CD4-positive, alpha-beta T cell treated with Interleukin-10 for 1 hour (primary cell): ENCODE measurements around the gene SLC13A5.

ENCODE experiments used
- DNase-seq: peaks from one replicate; pipeline ENCODE4 v3.0.0-alpha.2; 2020

Gene SLC13A5

DNA sequence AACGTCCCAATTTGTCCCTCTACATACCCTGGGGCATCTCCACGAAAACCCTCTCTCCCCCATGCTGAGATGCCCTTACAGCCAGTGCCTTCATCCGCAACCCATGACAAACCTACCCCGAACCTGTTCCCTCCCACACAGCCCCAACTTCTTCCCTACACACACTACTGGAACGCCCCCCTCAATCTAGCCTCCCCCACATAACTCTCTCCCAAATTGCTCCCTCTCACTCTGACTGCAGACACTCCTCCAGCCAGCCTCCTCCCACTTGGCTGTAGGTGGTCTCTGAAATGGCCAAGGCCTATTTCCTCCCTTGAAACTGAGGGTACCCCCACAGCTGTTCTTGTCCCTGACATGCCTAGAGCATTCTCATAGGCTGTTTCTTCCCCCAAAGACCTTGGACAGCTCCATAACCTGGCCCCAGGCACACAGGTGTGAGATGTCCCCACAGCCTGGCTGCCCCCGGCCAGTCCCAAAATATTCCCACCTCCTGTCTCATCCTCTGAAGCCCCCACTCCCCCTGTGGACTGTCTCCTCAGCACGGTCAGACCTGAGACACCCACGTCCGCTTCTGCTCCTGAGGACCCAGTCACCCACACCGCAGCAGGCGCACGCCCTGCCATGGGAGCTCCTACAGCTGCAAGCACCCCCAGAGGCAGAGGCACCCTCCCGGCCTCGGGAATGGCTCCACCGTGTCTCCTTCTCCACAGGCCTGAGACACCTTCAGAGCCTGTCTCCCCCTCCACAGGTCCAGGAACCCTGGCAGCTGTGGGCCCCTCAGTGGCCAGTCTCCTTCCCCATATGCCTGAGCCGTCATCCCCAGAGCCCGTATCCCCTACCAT lies 76.3 kb downstream of the SLC13A5 start:
- no peak for DNase-seq

DNA sequence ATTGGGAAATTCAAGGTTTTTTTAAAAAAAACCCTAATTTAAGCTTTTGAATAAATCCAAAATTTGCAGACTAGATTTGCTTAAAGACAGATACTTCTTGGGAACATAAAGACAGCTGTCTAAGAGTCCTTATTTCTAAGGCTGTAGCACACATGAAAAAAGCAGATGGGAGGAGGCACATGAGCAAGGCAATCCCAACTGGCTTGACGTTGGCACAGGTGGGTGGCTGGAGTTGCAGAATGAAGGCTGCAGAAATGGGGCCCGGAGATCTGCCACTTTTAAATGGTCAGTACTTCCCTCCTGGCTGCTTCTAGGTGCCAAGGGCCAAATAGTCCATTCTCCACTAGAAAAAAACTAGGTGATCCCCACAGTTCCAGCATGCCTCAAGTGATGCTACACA lies 77.1 kb downstream of the SLC13A5 start:
- no peak for DNase-seq
